ENCODE results near the gene PKHD1.

The PKHD1 gene

GRCh38 chr6:52063584-52064344 lies 23.6 kb downstream of the PKHD1 start:
- TF ChIP-seq, protein P1, sequence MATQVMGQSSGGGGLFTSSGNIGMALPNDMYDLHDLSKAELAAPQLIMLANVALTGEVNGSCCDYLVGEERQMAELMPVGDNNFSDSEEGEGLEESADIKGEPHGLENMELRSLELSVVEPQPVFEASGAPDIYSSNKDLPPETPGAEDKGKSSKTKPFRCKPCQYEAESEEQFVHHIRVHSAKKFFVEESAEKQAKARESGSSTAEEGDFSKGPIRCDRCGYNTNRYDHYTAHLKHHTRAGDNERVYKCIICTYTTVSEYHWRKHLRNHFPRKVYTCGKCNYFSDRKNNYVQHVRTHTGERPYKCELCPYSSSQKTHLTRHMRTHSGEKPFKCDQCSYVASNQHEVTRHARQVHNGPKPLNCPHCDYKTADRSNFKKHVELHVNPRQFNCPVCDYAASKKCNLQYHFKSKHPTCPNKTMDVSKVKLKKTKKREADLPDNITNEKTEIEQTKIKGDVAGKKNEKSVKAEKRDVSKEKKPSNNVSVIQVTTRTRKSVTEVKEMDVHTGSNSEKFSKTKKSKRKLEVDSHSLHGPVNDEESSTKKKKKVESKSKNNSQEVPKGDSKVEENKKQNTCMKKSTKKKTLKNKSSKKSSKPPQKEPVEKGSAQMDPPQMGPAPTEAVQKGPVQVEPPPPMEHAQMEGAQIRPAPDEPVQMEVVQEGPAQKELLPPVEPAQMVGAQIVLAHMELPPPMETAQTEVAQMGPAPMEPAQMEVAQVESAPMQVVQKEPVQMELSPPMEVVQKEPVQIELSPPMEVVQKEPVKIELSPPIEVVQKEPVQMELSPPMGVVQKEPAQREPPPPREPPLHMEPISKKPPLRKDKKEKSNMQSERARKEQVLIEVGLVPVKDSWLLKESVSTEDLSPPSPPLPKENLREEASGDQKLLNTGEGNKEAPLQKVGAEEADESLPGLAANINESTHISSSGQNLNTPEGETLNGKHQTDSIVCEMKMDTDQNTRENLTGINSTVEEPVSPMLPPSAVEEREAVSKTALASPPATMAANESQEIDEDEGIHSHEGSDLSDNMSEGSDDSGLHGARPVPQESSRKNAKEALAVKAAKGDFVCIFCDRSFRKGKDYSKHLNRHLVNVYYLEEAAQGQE (IDR thresholded peaks at IDR 0.05; ENCODE audit: insufficient read depth in 1 of 2, low read depth in 2 of 2, low read length in 2 of 2) = no peak
- no peak for TF ChIP-seq TAF1 (IDR thresholded peaks at IDR 0.05; ENCODE audit: borderline replicate concordance, insufficient read depth, low read length)
- no peak for TF ChIP-seq POLR2AphosphoS5 (IDR thresholded peaks at IDR 0.05; ENCODE audit: low read depth, low read length)
- no peak for TF ChIP-seq FOXP2 (optimal IDR thresholded peaks at IDR 0.05; ENCODE audit: borderline replicate concordance, extremely low read depth, extremely low read length, insufficient read depth)
- TF ChIP-seq SIN3A (IDR thresholded peaks at IDR 0.05; ENCODE audit: borderline replicate concordance, insufficient read depth, low read length) = no peak

DNA sequence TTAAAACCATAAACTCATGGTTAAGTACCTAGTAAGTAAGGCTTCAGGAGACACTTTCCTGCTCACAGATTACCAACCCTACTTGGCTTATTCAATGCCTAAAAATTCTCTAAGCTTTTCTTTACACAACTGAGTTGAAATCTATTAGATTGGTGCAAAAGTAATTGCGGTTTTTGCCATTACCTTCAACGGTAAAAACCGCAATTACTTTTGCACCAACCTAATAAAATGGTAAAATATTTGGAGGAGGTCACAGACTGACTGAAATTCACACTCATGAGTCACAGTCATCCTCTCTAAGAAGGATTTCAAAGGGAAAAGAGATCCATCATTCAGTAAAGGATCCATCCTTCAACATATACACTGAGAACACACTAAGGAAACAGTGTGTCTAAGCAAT lies 25.9 kb downstream of the PKHD1 start:
- no peak for TF ChIP-seq TAF1 (IDR thresholded peaks at IDR 0.05; ENCODE audit: borderline replicate concordance, insufficient read depth, low read length)
- TF ChIP-seq FOXP2 (optimal IDR thresholded peaks at IDR 0.05; ENCODE audit: borderline replicate concordance, extremely low read depth, extremely low read length, insufficient read depth) = no peak
- TF ChIP-seq SIN3A (IDR thresholded peaks at IDR 0.05; ENCODE audit: borderline replicate concordance, insufficient read depth, low read length) = no peak
- TF ChIP-seq, protein P1 (IDR thresholded peaks at IDR 0.05; ENCODE audit: insufficient read depth in 1 of 2, low read depth in 2 of 2, low read length in 2 of 2) = no peak
- TF ChIP-seq POLR2AphosphoS5 (IDR thresholded peaks at IDR 0.05; ENCODE audit: low read depth, low read length) = no peak

GRCh38 chr6:52059821-52060220 lies 27.6 kb downstream of the PKHD1 start:
- TF ChIP-seq SIN3A (IDR thresholded peaks at IDR 0.05; ENCODE audit: borderline replicate concordance, insufficient read depth, low read length) (no peak), FOXP2 (optimal IDR thresholded peaks at IDR 0.05; ENCODE audit: borderline replicate concordance, extremely low read depth, extremely low read length, insufficient read depth) (no peak), POLR2AphosphoS5 (IDR thresholded peaks at IDR 0.05; ENCODE audit: low read depth, low read length) (no peak), TAF1 (IDR thresholded peaks at IDR 0.05; ENCODE audit: borderline replicate concordance, insufficient read depth, low read length) (no peak)
- TF ChIP-seq, protein P1 (IDR thresholded peaks at IDR 0.05; ENCODE audit: insufficient read depth in 1 of 2, low read depth in 2 of 2, low read length in 2 of 2) = no peak

DNA sequence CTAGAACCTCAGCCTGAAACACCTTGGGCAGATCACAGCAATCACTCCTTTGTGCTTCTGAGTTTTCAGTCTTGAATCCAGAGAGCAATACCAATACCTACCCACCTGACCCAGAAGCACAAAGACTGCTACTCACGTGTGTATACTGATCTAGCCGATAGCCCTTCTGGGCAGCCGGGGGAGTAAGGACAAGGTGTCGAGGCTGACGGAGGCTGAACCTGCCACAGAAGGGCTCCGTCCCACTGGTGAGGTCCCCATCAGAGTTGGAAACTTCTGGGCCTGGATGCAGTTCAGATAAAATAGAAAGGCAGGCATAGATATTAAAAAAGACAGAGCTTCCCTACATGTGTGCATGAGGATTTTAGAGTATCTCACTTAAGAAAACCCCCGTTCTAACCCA lies 32.0 kb downstream of the PKHD1 start:
- no peak for TF ChIP-seq SIN3A (IDR thresholded peaks at IDR 0.05; ENCODE audit: borderline replicate concordance, insufficient read depth, low read length)
- no peak for TF ChIP-seq TAF1 (IDR thresholded peaks at IDR 0.05; ENCODE audit: borderline replicate concordance, insufficient read depth, low read length)
- no peak for TF ChIP-seq FOXP2 (optimal IDR thresholded peaks at IDR 0.05; ENCODE audit: borderline replicate concordance, extremely low read depth, extremely low read length, insufficient read depth)
- no peak for TF ChIP-seq POLR2AphosphoS5 (IDR thresholded peaks at IDR 0.05; ENCODE audit: low read depth, low read length)
- TF ChIP-seq, protein P1 (IDR thresholded peaks at IDR 0.05; ENCODE audit: insufficient read depth in 1 of 2, low read depth in 2 of 2, low read length in 2 of 2) = no peak
